Myocyte (in vitro differentiated cells): ENCODE measurements around the gene H3-3A. TPM values are rescaled to one million over a fixed set of nuclear protein-coding genes. Genes with fewer than 3 reads are reported as not detected.

Experiments
- DNase-seq: peaks from one replicate; pipeline ENCODE4 v3.0.0-alpha.2; 2012; ENCODE audit warnings: low read depth
- polyA plus RNA-seq: library from polyadenylated mRNA; unstranded; fragments of >200 nt; gene quantifications from one replicate; pipeline ENCODE4 v1.2.1, GENCODE V29; 2012; ENCODE audit warnings: missing spikeins
- total RNA-seq: library from RNA; depleted of rRNA; stranded (reverse); fragments of >200 nt; gene quantifications from 2 replicates; pipeline ENCODE4 v1.2.3, GENCODE V29; 2014

The H3-3A gene
- 288 and 318 TPM in 2 replicates for total RNA-seq
- 318 TPM for polyA plus RNA-seq

DNA sequence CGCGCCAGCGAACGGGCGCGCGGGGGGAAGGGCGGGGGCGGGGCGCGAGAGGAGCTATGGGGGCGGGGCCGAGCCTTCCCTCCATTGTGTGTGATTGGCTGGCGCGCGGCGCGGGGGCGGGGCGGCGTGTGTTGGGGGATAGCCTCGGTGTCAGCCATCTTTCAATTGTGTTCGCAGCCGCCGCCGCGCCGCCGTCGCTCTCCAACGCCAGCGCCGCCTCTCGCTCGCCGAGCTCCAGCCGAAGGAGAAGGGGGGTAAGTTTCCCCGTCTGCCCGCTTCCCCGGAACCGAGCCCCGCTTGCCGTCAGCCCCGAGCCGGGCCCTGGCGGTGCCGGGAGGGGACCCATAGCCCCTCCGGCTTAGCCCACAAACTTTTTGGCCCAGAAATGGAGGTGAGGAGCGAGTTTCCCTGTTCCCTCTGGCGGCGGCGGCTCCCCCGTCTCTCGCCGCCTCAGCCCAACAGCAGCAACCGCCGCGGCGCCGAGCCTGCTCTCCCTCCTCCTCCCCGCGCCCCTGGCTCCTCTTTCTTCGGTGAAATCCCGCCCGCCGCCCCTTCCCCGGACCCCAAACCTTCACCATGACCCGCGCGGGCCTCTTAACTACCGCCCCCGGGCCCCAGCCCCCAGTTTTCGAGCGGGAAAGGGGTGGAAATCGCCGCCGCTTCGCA is at the start of gene H3-3A:
Gene H3-3A, plus strand, starts transcription at position 159 of the 666 bp plus-strand sequence. CDS start 1,636 bp downstream, outside the sequence.
- peak; percentile 96 for DNase-seq

DNA sequence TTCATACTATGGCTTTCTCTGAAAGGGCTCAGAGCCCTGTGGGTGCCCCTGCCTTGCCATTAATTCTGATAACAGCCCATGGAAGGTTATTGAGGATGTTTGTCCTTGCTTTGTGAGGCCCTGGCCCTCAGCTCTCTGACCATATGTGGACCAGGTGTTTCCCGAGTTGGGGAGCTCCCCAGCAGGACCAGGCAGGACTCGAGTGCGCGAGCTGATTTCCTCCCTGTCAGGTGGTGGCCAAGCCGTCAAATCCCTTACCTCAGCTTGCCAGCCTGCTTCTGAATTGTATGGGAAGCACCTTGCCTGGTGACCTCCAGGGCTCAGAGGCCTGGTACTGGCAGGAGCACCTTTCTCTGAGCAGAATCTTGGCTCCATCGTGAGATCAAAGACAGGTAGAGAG is 45.4 kb upstream of the H3-3A start:
- DNase-seq, result no peak

DNA sequence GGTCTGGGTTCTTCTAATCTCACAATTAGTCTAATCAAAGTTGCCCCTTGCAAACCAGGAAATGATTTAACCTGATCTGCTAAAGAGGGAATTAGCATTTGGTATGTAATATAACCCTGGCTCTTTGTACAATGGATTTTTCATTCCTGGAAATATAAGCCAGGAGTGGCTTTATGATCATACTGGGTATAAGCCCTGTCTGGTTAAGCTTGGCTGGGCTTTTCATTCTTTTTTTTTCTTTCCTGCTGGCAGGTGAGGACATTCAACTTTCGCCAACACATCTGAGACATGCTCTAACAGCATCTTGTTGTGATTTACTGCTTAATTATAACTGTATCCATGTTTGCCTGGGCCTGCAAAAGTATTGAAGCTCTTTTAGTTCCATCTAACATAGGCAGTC is 42.9 kb upstream of the H3-3A start:
- no peak for DNase-seq

DNA sequence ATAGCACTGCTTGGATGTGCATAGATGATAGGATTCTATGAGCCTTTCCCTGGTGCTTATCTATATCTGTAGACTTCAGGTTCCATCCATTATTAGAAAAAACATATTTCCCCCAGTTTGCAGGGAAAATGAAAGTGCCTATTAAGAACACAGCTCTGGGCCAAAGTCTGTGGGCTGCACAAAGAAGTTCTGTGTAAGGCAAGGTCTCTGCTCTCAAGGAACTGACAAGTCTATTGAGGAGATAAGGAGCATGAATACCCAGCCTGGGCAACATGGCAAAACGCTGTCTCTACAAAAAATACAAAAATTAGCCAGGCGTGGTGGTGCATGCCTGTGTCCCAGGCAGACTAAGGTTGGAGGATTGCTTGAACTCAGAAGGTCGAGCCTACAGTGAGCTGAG is 41.1 kb upstream of the H3-3A start:
- no peak for DNase-seq

DNA sequence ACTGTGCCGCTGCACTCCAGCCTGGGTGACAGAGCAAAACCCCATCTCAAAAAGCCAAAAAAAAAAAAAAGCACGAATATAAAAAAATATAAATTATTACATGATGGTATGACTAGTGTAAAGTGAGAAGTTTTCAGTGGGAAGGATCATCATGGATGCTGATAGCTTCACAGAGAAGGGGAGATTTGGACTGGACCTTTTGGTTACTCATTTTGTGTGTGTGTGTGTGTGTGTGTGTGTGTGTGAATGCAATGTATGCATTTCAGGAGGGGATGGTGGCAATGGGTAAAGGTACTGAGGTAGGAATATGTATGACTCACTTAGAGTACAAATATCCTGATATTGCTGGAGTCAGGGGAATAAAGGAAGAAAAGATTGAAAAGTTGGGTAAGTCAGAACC is 40.7 kb upstream of the H3-3A start:
- DNase-seq, result no peak

DNA sequence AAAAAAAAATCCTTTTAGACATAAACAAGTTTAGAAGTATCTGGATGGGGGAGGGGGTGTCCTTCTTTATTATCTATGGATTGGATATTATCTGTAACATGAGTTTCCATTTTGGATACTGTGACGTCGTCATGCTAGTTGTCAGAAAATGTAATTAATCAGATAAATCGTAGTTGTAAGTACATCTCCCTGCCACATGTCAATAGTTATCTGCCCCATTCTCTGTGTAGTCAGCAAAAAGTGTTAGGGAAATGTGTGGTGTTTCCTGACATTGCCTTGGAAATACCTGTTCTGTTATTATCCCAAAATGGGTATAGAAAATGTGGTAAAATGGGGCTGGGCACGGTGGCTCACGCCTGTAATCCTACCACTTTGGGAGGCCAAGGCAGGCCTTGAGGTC is 38.8 kb upstream of the H3-3A start:
- DNase-seq, result no peak

DNA sequence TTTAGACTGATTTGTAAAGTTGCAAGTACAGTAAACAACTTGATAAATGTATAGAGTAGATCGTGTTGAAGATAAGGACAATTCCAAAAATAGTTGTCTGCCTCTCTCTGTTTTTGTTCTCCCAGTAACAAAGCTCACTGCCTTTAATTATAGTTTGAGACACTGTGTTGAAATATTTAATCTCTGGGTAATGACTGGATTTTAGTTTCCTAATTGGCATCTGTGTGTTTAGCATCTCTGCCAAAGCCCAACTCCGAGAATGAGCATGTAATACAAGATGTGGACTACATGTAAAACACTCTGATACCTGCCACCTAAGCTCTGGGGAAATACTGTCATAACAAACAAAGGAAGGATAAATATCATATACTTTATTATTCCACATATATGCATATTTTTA is 35.7 kb upstream of the H3-3A start:
- DNase-seq, result no peak

DNA sequence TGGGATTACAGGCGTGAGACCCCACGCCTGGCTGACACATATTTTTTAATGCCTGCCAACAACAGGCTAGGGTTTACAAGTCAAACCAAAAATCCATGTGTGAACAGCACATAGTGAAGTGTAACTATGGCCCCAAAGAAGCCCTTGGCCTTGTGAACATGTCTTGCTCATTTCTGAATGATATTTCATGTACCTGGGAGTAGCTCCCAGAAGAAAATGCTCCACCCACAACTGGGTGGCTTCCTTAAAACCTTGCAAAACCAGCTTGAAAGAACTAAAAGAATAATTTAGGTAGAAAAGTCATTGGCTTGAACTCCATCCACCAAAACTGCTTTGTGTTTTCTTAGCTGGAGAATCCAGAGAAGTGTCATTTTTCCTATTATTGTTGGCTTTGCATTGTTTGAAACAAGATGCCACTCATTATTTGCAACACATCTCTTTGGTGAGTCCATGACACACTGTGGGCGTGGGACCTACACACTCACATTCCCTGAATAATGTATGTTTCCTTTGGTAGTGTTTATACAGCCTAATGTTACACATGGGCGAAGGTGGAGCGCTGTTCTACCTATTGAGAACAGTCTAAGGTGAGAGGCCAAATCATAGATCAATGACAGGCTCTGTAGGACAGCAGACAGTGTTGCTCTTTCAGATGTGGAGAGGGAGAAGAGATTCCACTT is 34.8 kb upstream of the H3-3A start:
- DNase-seq, result no peak

DNA sequence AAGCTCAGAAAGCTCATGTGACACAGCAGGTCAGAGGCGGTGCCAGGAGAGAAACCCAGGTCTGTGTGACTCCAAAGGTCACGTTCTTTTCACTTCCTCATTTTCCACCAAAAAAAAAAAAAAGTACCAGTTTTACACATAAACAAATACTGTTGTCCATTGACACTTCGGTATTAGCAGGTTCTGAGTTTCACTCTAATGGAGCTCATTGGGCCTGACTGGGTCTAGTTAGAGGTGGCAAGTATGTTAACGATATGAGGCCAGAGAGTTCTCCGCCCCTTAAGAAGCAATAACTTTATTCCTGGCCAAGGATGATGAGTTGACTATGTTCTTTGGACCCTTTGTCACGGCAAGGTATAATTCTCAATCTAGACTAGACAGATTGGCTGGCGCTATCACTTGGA is 33.4 kb upstream of the H3-3A start:
- DNase-seq, result no peak

DNA sequence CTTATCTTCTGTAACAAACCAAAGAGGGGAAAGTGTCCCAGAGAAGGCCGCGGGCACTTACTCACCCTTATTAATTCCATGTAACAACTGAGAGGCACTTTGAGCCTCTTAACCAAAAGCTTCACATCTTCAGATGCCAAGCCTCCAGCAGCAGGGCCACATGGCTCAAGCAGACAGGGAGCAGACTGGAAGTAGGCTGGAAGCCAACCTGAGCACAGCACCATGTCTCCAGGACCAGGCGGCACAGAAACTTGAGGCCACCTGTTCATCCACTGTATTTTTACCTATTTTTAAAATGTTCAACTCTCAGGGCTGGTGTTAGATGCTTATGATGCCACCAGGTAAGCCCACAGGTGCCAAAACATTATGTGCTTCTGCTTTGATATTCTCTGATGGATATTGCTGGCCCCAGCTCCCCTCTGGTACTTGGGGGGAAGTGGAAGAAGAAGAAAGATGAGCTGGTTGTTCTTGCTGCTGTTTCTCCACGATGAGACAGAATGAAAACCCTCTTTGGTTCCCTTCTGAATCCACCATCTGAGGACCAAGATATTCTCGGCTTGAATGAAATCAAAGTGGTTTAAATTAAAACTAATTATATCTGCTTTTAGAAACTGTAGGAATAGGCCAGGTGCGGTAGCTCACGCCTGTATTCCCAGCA is 32.8 kb upstream of the H3-3A start:
- DNase-seq, result no peak

DNA sequence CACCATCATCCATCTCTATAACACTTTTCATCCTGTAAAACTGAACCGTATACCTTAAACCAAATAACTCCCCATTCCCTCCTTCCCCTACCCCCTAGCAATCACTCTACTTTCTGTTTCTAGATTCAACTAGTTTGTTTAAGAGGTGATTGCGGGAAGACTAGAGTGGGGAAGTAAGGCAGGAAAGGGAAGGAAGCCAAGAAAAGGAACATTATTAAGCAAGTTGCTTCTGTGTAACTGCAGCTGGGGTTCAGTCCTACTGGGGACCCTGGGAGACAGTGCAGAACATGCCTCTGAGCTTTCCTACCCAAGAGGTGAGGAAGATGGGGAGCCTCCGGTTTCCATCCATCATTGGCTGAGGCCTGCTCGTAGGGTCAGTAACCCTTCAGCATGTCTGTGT is 28.9 kb upstream of the H3-3A start:
- no peak for DNase-seq

DNA sequence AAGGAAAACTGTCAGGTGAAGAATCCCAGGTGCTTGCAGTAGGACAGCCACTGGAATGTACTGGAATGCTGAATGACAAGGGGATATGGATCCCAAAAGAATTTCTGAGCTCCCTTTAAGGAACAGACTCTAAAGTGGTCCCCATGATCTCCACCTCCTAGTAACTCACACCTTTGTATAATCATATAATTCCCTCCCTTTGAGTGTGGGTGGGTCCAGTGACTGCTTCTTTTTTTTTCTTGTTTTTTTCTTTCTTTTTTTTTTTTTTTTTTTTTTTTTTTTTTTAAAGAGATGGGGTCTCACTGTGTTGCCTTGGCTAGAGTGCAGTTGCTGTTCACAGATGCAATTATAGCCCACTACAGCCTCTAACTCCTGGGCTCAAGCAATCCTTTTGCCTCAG is 28.5 kb upstream of the H3-3A start:
- no peak for DNase-seq

DNA sequence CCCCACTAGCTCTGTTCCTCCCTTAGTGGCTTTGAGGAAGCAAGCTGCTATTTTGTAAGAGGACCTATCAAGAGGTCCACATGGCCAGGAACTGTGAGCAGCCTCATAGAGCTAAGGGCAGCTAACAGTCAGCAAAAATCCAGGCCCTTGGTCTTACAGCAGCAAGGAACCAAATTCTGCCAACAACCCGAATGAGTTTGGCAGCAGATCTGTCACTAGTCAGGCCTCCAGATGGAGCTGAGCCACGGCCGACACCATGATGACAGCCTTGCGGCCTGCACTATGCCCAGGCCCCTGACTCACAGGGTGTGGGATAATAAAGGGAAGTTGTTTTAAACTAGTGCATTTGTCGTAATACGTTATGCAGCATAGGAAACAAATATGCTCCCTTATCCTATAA is 28.0 kb upstream of the H3-3A start:
- DNase-seq, result peak; percentile 85

DNA sequence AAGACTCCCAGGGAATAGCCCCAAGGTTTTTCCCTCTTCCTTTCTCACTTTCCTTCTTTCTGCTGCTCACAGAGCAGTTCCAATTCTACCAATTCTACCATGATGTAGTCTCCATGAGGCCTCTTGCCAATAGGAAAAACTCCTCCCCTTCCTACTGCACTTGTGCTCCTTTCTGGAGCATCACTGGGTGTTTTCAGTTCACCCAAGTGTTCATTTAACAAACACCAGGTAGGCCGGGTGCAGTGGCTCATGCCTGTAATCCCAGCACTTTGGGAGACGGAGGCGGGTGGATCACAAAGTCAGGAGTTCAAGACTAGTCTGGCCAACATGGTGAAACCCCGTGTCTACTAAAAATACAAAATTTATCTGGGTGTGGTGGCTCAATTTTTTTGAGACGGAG is 26.6 kb upstream of the H3-3A start:
- no peak for DNase-seq

DNA sequence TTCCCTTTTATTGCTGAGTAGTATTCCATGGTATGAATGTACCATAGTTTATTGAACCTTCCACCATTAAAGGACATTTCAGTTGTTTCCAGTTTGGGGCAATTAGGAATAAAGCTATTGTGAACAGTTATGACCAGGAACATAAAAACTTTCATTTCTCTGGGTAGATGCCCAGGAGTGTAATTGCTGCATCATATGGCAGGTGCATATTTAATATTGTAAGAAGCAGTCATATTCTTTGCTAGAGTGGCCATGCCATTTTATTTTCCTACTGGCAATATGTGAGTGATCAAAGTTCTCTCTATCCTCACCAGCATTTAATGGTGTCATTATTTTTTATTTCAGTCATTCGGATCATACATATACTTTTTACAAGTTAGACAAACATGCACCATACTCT is 23.9 kb upstream of the H3-3A start:
- DNase-seq, result no peak

DNA sequence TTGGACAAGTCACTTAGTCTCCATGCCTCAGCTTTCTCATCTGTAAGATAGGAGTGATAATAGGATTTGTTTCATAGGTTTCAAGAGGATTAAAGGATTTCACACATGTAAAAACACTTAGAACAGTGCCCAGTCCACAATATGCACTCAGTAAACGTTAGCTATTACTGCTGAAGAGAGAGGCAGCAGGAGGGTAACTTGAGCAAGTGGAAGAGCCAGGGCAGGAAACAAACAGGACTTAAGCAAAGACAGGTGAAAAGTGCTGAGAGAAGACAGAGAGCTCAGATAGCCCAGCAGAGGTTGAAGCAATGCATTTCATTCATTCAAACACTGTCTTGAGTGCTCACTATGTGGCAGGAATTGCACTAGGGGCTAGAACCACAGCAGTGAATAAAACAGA is 21.1 kb upstream of the H3-3A start:
- no peak for DNase-seq

DNA sequence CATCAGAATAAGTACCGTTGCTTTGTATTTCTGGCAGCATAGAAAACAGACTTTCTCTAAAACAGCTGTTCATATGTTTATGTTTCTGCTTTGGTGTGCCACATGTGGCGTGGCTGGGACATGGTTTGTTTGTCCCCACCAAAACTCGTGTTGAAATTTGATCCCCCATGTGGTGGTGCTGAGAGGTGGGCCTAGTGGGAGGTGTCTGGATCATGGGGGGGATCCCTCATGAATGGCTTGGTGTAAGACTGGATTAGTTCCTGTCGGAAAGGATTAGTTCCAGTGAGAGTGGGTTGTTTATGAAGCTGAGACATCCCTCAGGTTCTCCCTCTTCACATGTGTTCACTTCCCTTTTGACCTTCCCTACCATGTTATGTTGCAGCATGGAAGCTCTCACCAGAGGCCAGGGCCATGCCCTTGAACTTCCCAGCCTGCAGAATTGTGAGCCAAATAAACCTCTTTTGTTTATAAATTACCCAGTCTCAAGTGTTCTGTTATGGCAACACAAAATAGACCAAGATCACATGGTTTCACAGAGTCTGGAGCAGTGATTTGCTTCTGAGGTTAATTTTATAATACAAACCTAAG is 17.9 kb upstream of the H3-3A start:
- no peak for DNase-seq

DNA sequence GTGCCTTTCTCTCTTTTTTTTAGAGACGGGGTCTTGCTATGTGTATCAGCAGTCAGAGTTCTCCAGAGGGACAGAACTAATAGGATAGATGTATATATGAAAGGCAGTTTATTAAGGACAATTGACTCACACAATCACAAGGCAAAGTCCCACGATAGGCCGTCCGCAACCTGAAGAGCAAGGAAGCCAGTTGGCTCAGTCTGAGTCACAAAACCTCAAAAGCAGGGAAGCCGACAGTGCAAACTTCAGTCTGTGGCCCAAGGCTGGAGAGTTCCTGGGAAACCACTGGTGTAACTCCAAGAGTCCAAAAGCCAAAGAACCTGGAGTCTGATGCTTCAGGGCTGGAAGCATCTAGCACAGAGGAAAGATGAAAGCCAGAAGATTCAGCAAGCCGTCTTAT is 16.3 kb upstream of the H3-3A start:
- peak; percentile 88 for DNase-seq

DNA sequence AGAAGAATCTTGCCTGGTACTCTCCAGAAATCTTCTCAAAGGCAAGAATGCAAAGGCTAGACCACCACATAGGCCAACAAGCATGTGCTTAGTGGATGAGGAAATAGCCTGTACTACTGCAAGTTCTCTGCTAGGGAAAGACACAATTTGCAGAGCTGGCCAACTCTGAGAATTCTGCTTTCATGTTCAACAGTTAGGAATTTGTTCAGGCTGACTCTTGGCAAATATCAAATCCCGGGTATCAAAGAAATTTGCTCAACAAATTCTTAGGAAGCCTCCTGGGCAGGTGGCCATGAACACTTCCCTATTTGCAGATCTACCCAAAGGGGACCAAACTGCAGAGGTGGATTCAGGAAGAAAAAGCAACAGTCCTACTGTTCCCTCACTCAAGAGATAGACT is 15.0 kb upstream of the H3-3A start:
- no peak for DNase-seq

DNA sequence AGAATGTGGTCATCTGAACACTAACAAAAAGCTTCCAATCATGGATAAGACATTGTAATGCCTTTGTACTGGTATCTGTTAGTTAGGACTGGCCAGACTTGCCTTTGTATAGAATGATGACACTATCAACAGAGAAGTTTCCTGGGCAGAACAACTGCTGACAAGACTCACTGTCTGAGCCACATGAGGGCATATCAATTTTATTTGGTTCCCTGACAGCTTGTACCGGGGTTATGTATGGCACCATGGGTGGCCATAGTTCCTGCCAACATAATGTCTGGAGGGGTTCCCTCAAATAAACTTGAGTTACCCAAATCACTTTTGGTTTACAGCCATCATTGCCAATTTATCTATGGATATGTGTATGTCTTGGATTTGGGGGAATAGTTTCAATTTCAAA is 13.6 kb upstream of the H3-3A start:
- DNase-seq, result peak; percentile 23

DNA sequence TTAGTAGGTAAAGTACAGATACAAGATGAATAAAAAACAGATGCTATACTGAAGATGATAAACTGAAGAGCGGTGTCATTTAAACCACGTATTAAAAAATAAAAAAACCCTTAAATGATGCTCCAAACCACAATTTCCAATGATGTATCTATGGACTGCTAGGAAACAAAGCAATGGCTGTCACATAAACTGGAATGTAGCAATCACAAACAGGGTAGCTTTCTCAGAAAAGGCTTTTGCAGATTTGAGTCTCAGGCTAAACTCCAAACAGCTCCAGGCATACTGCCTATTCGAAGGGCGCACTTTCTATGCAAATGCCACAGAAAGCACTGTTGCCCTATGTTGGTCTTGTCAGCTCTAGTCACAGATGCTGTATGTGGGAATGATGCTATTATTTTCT is 12.4 kb upstream of the H3-3A start:
- no peak for DNase-seq

DNA sequence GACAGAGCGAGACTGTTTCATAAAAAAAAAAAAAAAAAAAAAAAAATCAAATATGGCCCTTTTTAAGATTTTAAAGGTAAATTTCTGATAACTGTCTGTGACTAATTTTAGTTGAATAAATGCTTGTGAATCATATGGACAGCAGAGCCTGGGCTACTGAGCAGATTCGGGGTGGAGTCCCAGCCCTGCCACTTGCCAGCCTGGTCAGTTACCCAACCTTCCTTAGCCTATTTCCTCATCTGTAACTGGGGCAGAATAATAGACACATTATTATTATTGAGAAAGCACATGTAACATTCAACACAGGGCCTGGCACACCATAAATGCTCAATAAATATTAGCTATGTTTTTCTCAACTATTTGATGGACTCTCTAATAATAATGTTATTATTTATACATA is 11.2 kb upstream of the H3-3A start:
- DNase-seq, result no peak
